Measurements from ENCODE around the gene CORO1C. TPM values are rescaled to one million over a fixed set of nuclear protein-coding genes. Genes with fewer than 3 reads are reported as not detected.

CORO1C gene
- total RNA-seq, 1 experiment from 2014 or later, result 139 TPM

- Histone ChIP-seq H3K4me3 (no peak overlapping the region), H4K20me1 (ENCODE audit: insufficient read depth) (no peaks in the 10 kb centered on the region; the same call in 1 of the 2 replicates), H3K4me2 (no peak overlapping the region), H3K36me3 (ENCODE audit: low read depth) (peaks cover 7% of the 10 kb centered on the region), H3K9me3 (ENCODE audit: insufficient read depth, low read depth) (no peaks in the 10 kb centered on the region), H2AFZ (no peak overlapping the region), H3K9me2 (ENCODE audit: insufficient read depth) (no peaks in the 10 kb centered on the region), H3K4me1 (replicated peaks; ENCODE audit: insufficient read depth) (no peaks in the 10 kb centered on the region), H3F3A (ENCODE audit: insufficient read depth, low read depth) (0 out of 2 replicates have a peak, but pooled peaks cover 5% of the 10 kb centered on the region), H3K27ac (no peak overlapping the region), H3K79me2 (ENCODE audit: low read depth) (peaks cover 96% of the 10 kb centered on the region), H3K27me3 (ENCODE audit: insufficient read depth, low read depth) (no peaks in the 10 kb centered on the region)
- ChIA-PET CTCF (no interaction called here), POLR2A (ENCODE audit: unreplicated experiment) (no interaction called here)
- TF ChIP-seq CTCF (conservative IDR thresholded peaks at IDR 0.05) (no peak), EZH2 (IDR thresholded peaks at IDR 0.05; ENCODE audit: low read depth) (no peak)
- intact Hi-C loops (cut with micrococcal nuclease; ENCODE audit: unreplicated experiment), result no loop called here
- no TSS peak for BruUV-seq (replicated peaks)
- no peak for DNase-seq
Measured at GRCh38 chr12:108713471-108713870, 17.8 kb downstream of the CORO1C start.

- ChIA-PET CTCF (no interaction called here), POLR2A (ENCODE audit: unreplicated experiment) (no interaction called here)
- no peaks in the 10 kb centered on the region; the same call in 1 of the 2 replicates for H4K20me1 ChIP-seq (ENCODE audit: insufficient read depth)
- H3K27ac ChIP-seq, result no peak overlapping the region
- H3K79me2 ChIP-seq (ENCODE audit: low read depth), result peaks cover 94% of the 10 kb centered on the region
- H3F3A ChIP-seq (ENCODE audit: insufficient read depth, low read depth), result 0 out of 2 replicates have a peak, but pooled peaks cover 5% of the 10 kb centered on the region
- intact Hi-C loops (cut with micrococcal nuclease; ENCODE audit: unreplicated experiment), result no loop called here
- peaks cover 7% of the 10 kb centered on the region for H3K36me3 ChIP-seq (ENCODE audit: low read depth)
- H3K27me3 ChIP-seq (ENCODE audit: insufficient read depth, low read depth), result no peaks in the 10 kb centered on the region
- no peaks in the 10 kb centered on the region for H3K4me1 ChIP-seq (replicated peaks; ENCODE audit: insufficient read depth)
- no peaks in the 10 kb centered on the region for H3K9me3 ChIP-seq (ENCODE audit: insufficient read depth, low read depth)
- no peak overlapping the region for H2AFZ ChIP-seq
- no peak for TF ChIP-seq CTCF (conservative IDR thresholded peaks at IDR 0.05)
- TF ChIP-seq EZH2 (IDR thresholded peaks at IDR 0.05; ENCODE audit: low read depth), result no peak
- H3K9me2 ChIP-seq (ENCODE audit: insufficient read depth), result no peaks in the 10 kb centered on the region
- no peak overlapping the region for H3K4me3 ChIP-seq
- H3K4me2 ChIP-seq, result no peak overlapping the region
- BruUV-seq (replicated peaks), result no TSS peak
- no peak for DNase-seq
Measured at GRCh38 chr12:108712925-108713203, 18.5 kb downstream of the CORO1C start.

DNA sequence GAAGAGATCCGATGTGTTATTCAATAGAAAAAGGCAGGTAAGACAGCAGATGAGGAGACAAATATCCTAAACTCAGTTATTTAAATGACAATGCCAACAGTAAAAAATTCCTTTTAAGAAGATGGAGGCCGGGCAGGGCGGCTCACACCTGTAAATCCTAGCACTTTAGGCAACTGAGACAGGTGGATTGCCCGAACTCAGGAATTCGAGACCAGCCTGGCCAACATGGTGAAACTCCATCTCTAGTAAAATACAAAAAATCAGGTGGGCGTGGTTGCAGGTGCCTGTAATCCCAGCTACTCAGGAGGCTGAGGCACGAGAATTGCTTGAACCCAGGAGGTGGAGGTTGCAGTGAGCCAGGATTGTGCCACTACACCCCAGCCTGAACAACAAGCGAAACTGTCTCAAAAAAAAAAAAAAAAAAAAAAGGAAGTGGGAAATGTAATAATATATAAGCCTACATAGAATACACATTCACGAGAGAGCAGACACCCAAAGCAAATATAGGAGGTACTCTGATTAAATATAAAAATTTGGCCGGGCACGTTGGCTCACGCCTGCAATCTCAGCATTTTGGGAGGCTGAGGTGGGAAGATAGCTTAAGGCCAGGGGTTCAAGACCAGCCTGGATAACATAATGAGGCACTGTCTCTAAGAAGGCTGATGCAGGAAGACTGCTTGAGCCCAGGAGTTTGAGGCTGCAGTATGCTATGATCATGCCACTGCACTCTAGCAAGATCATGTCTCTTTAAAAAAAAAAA lies 19.0 kb downstream of the CORO1C start:
- H3K9me2 ChIP-seq (ENCODE audit: insufficient read depth), result no peaks in the 10 kb centered on the region
- H3K79me2 ChIP-seq (ENCODE audit: low read depth), result peaks cover 94% of the 10 kb centered on the region
- H3K36me3 ChIP-seq (ENCODE audit: low read depth), result peaks cover 7% of the 10 kb centered on the region
- H3K4me3 ChIP-seq, result no peak overlapping the region
- no peak overlapping the region for H3K4me2 ChIP-seq
- POLR2A ChIA-PET (ENCODE audit: unreplicated experiment), result no interaction called here
- CTCF ChIA-PET, result no interaction called here
- H3K4me1 ChIP-seq (replicated peaks; ENCODE audit: insufficient read depth), result no peaks in the 10 kb centered on the region
- DNase-seq, result no peak
- no peak overlapping the region for H3K27ac ChIP-seq
- H3K9me3 ChIP-seq (ENCODE audit: insufficient read depth, low read depth), result no peaks in the 10 kb centered on the region
- H4K20me1 ChIP-seq (ENCODE audit: insufficient read depth), result no peaks in the 10 kb centered on the region; the same call in 1 of the 2 replicates
- no peak overlapping the region for H2AFZ ChIP-seq
- 0 out of 2 replicates have a peak, but pooled peaks cover 5% of the 10 kb centered on the region for H3F3A ChIP-seq (ENCODE audit: insufficient read depth, low read depth)
- no peaks in the 10 kb centered on the region for H3K27me3 ChIP-seq (ENCODE audit: insufficient read depth, low read depth)
- BruUV-seq (replicated peaks), result no TSS peak
- intact Hi-C loops (cut with micrococcal nuclease; ENCODE audit: unreplicated experiment), result no loop called here
- TF ChIP-seq CTCF (conservative IDR thresholded peaks at IDR 0.05) (no peak), EZH2 (IDR thresholded peaks at IDR 0.05; ENCODE audit: low read depth) (no peak)

All from PC-9 (cell line).